Testis (tissue), 2 donors: ENCODE measurements around the gene FCGBP.

Experiments used
- POLR2A ChIP-seq: fragments of 450-650 bp; IDR thresholded peaks from one replicate; pipeline ENCODE4 v1.6.1; 2017; ENCODE audit warnings: antibody characterized with exemption, mild to moderate bottlenecking, moderate library complexity
- TF ChIP-seq, protein P1 (sequence below), 3 experiments: fragments of 450-650 bp in 2 of 3; fragments of 200-600 bp in 1 of 3; sonication (generic) in 1 of 3; IDR thresholded peaks; one replicate each; pipeline ENCODE4 v1.5.1; 2016 to 2019; ENCODE audit warnings: antibody characterized with exemption in 3 of 3, mild to moderate bottlenecking in 2 of 3, moderate library complexity in 1 of 3

DNA sequence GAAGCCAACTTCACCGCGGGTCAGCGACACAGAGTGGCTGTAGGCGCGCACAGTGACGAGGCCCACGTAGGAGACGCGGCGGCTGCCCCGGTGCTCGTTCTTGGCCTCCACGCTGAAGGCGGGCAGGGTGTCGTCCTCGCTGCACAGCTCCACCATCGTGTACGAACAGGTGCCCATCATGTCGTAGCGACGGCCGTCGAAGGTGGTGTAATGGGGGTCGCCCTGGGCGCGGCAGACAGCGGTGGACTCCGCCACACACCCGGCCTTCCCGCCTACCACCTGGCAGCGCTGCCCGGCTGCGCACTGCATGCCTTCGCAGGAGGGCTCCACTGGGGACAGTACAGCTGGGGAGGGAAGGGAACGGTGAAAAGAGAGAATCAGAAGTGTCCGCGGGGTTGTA, 10.0 kb downstream of the FCGBP start:
- TF ChIP-seq POLR2A = no peak
- TF ChIP-seq, protein P1, sequence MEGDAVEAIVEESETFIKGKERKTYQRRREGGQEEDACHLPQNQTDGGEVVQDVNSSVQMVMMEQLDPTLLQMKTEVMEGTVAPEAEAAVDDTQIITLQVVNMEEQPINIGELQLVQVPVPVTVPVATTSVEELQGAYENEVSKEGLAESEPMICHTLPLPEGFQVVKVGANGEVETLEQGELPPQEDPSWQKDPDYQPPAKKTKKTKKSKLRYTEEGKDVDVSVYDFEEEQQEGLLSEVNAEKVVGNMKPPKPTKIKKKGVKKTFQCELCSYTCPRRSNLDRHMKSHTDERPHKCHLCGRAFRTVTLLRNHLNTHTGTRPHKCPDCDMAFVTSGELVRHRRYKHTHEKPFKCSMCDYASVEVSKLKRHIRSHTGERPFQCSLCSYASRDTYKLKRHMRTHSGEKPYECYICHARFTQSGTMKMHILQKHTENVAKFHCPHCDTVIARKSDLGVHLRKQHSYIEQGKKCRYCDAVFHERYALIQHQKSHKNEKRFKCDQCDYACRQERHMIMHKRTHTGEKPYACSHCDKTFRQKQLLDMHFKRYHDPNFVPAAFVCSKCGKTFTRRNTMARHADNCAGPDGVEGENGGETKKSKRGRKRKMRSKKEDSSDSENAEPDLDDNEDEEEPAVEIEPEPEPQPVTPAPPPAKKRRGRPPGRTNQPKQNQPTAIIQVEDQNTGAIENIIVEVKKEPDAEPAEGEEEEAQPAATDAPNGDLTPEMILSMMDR (IDR thresholded peaks at IDR 0.05) = no peak
